ENCODE measurements around the gene KLHL29.

KLHL29 gene

DNA sequence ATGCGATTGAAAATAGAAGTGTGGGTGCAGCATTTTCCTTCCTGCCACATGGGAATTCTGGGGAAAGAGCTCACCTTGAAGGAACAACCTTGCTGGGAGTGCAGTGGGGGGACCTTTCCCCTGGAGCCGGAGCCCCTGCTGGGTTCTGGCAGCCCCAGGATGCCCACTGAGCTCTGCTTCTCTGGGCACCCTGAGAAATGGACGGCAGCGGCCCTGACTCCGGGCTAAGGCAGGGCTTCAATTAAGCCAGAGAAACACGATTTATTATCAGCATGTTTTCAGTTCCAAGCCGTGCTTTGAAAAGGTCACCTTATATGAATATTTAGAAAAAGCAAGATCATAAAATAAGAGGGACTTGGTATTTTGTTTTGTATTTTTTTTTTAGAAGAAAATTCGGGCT lies 68.5 kb downstream of the KLHL29 start:
- DNase-seq, result no peak

DNA sequence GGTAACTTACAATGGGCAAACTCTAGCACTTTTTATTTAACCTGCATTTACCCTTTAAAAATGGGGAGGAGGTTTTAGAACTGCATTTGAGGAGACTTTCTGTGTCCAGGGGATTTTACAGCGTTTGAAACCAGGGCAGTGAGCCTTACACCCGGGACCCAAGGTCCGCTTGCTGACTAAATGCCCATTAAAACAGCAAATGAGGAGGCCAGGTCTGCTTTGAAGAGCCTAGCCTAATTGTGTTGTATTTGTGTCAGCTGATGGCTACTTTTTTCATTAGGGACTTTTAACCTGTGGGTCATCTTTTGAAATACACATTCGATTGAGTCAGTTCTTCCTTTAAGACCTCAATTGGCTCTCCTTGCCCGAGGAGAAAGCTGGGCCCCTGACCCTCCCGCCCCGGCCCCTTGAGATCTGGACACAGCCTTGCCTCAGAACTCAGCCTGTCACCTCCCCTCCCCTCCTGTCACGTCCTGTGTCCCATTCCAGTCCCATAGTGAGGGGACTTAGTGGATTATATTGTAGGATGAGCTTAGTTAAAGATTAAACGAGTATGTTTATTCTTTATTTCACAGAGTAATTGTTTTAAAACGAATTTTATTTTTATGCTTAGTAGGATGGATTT lies 69.0 kb downstream of the KLHL29 start:
- DNase-seq, result no peak

DNA sequence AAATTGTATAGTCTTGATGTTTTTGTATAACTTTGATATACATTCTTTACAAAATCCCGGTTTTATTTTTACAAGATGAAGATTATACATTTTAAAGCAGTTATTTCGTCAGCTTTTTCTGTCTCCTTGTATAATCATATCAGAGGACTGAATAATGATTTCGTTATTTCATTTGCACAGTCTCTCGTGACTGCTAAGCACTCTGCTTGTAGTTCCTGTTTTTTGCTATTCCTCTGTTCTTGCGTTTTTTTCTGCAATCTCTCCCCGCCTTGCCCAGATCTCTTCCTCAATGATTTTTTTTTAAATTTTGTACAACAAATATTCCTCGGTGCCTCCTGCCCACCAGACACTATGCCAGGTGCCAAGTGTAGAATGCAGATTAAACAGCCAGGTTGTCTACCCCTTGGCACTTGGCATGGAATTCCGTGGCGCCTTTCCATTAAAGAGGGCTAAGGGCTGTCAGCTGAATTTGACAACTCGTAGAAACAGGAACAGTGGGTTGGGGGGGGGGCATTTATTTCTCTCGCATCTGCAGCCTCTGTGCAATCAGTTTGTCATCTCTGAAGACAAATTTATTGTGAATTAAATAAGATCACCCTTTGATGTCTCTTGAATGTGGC lies 69.6 kb downstream of the KLHL29 start:
- no peak for DNase-seq

DNA sequence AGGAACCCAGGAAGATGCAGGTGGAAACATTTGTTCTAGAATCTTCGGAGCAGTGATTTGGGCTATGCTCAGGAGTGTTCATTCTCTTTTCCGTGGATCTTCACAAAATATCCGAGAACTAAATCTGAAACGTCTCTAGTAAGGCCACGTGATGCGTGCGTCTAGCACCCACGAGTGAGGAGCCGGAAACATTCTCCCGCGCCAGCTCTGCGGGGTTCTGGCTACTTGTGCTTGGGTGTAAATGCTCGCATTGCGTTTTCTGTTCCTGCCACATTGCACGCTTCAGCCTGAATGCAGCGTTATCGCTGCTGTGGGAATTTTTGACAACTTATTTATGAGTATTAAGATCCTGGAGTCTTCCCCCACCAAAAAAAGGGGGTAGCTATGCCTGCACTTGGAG lies 71.4 kb downstream of the KLHL29 start:
- no peak for DNase-seq

DNA sequence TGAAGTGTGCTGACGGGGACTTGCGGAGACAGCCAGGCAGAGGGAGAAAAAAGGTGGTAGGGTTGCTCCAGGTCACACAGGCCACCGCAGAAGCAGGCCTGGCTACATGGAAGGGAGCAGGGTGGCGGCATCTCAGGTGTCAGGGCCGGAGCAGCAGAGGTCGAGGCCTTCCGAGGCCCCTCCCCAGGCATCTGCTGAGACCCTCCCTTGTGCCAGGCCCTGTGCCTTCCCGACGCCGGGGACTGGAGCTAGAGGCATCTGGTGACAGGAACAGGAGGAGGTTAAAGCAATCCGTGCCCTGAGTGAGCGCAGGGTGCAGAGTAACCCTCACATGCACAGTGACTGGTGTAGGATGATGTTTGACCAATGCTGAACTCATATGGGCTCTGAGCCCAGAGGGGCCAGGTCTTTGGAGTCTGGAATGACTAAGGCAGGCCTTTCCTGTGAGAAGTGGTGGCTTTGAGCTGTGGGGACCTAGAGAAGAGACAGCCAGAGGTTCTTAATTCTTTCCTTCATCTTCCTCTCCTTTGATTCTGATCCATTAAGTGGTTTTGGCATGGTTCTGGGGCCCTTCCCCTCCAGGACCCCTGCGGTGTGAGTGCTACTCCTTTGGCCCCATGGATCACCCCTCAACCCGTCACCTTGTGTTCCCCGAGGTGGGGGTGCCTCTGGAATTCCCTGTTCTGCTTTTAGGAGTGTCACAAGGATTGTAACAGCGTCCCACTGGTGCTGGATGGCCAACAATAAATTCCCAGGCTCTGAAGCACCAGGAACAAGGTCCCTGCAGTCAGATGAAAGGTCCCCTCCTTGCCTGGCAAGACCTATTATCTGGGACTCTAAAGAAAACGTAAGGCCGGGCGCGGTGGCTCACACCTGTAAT lies 72.1 kb downstream of the KLHL29 start:
- DNase-seq, result no peak

DNA sequence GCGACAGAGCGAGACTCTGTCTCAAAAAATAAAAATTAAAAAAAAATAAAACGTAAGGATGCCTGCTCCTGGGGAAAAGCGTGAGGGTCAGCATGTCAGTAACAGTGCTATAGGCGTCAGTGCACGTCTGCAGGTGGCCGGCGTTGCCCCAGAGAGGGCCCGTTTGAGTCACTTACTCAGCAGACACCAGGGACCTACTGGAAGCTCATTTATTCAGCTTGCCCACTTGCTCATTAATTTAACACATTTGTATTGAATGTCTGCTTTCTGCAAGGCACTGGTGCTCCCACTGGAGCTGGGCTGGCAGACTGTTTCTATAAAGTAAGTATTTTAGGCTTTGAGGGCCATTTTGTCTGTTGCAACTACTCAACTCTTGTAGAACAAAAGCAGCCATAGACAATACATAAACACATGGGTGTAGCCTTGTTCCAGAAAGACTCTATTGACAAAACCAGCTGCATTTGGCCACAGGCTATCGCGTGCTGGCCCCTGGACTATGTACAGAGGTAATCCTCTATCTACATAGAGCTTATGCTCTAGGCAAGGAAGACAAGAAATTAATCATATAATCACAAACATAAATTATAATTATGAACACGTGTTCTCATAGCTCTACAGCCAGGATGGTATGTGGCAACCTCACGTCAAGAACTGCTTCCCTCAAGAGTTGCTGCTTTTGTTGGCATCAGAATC lies 73.2 kb downstream of the KLHL29 start:
- DNase-seq, result no peak

DNA sequence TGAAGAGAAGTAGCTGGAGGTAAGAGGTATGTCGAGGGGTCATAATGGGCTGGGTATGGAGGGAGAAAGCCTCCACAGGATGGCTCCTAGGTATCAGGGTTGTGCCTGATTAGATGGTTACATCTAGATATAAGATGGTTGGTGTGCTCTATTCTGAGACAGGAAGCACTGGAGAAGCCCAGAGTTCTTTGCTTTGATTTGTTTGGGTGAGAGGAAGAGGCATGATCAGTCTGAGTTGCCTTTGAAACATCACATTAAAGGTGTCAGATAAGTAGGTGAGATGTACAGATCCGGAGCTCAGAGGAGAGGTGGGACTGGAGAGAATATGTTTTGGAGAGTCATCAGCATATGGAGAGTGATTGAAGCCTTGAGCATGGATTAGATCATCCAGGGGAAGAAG lies 74.1 kb downstream of the KLHL29 start:
- no peak for DNase-seq

DNA sequence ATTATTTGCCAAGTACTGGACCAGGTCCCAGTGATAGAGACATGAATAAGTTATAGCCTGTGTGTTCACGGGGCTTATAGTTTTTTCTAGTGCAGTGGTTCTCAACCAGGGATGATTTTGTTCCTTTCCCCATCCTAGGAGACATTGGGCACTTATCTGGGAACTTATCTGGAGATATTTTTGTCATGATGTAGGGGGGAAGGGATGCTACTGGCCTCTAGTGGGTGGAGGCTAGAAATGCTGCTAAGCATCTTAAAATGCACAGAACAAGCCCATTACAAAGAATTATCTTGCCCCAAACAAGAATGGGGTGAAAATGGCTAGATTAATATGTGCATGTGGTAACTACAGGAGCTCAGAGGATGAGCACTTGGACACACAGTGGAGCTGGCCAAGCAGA lies 75.2 kb downstream of the KLHL29 start:
- no peak for DNase-seq

DNA sequence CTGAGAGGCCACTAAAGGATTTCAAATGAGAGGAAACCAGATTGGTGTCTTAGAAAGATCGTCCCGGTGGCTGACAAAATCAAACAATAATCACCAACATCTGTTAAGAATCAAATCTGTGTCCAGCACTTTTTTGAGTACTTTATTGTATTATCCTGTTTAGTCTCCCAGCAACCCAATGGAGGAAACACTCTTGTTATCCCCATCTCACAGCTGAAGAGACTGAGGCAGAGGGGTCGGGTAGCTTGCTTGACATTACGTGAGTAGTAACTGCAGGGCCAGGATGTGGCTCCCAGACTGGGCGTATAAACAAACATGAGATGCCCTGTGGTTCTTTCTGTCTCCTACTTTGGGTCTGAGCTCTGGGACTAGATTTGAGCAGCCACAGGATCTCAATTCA lies 76.0 kb downstream of the KLHL29 start:
- no peak for DNase-seq

DNA sequence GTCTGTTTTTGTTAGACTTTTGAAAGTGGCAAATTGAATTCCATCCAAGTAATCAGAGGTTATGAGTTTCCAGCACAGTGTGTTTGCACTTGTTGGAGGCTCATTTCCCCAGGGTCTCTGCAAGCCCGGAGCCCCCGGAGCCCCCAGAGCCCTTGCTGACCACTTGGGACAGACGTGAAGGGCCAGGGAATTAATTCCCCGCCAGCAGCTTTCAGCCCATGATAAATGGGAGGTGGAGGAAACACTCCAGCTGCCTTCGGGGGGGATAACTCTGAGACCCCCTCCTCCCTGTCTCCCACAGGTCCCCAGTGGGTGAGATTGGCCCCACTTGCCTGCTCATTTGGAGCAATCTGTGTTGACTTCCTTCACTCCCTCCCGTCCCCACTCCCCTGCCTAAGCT lies 79.2 kb downstream of the KLHL29 start:
- DNase-seq, result no peak

DNA sequence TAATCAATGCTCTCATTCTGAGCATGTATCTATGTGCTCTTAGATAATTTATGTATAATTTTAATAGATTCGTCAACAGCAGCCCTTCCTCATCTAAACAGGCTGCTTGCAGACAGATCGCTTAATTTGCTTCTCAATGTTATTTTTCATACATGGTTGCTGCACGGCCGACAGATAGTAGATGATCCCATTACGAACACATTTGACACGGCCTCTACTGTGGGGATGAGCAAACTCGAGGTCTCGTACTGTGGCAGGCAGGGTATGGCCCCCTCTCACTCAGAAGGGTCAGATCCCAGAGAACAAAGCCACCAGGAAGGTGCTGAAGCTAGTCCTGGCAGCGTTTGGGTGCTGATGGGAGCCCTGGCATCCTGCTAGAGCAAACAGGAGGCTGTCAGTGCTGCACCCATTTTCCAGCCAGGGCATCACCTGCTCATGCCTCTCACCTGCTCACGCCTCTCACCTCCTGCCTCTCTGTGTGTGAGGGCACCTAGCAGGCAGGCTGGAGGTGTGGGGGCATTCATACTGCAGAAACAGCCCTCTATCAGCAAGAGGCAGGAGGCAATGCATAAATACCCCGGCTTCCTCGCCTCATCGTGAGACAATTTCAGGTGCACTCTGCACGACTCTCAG lies 80.0 kb downstream of the KLHL29 start:
- no peak for DNase-seq

DNA sequence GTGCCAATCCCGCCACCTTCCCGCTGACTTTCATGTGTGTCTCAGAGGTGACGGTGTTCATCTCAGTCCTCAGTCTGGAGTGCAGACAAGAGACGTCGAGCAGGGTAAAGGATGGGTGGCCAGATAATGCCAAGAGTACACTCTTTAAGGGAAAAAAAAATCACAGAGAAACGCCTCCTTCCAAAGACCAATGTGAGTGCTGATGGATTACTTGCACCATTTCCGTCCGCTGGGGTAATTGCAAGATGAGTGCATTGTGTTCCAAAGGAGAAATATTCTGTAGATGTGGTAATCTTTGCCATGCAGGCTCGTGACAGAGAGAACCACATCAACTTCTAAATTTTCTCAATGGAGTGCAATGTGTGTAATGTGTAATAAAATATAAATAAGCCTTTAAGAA lies 81.0 kb downstream of the KLHL29 start:
- no peak for DNase-seq

DNA sequence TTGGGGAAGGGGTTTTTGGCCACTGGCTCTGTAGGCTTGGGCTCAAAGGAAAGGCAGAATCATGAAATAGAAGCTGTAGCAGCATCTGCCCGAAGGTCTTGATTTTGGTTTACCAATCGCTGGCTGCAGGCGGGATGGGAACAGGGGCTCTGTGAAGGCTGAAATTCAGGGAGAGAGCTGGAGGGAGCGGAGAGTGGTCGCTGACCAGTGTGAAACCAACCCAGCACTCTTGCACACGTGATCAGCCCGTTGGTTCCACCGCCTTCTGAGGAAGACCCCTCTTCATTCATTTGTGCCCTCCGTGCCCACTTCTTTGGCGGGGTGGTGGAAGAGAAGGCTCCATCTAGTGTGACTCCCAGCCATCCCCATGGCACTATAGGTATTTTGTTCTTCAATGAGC lies 82.6 kb downstream of the KLHL29 start:
- no peak for DNase-seq

DNA sequence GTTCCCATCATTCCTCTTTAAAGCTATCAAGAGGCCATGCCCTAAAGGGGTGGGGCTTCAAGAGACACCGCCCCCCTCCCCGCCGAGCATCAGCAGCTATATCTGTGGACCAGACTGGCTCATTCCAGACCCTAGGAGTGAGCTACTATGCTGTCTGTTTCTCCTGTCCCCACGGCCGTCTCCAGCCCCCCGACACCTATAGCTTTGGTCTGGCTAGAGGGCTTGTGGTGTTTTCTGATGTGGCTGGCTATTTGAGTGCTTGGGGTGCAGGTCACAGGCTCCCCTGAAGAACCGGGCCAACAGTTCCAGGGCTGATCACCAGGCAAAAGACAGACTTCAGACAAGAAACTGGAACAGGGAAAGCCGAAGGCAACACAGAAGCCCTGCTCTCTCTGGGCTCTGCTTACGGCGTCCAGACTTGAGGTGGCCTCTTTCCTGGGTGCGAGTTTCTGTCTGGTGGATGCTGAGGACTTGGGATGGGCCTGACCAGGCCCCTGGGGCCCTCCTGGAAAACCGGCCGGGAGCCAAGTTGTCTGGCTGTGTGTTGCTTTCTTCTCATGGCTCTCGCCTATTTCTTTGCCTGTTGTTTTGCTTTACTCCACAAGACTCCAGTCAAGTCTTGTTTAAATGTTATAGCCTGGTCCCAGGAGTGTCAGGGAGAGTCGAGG lies 83.6 kb downstream of the KLHL29 start:
- DNase-seq, result no peak

DNA sequence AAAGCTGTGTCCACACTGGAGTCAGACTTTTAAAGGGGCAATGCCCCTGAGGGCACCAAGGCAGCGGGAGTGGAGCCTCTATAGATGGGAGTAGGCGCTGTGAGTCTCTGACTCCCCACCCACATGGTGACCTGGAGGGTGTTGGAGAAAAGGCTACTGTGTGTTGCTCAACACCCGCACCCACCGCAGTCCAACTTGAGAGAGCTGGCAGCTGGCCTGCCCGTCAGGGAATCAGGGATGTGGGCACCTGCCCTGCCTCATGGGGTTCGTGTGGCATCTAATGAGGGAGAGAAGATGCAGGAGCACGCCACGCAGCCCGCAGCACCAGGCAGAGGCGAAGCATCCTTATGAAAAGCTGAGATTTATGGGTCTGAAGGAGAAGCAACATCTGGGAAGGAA lies 84.2 kb downstream of the KLHL29 start:
- no peak for DNase-seq

DNA sequence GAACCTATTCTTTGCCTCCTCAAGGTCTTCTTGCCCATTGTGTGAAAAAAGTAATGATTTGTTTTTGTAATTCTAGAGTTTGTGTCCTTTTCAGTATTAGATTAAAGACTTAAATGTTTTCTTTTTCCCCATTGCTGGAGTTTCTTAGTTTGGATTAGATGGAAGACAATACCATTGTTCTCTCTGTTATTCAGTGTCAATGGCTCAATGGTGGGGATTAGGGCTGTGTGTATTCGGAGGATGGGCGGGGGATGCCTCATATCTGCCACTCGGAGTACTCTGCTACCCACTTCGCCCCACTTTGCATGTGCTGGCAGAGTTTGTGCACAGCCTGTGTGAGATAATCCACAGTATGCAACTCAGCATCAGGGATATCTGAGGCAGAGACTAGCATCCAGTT lies 90.1 kb downstream of the KLHL29 start:
- DNase-seq, result no peak

DNA sequence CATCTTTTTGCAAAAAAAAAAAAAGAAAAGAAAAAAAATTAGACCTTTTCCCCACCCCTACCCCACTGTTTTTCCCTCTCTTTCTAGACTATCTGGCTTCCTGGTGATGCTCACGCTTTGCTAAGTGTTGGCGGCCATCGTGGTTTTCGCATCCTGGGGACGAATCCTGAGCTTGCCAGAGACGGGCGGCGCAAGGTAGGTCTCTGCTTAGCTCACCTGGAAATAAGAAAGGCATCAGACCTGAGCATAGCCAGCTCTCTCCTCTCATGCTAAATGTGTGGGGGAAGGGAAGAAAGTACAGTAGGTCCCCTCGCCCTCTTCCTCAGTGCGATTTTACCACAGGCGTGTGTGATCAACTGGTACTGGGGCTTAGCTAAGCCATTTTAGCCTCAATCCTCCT lies 90.5 kb downstream of the KLHL29 start:
- no peak for DNase-seq

DNA sequence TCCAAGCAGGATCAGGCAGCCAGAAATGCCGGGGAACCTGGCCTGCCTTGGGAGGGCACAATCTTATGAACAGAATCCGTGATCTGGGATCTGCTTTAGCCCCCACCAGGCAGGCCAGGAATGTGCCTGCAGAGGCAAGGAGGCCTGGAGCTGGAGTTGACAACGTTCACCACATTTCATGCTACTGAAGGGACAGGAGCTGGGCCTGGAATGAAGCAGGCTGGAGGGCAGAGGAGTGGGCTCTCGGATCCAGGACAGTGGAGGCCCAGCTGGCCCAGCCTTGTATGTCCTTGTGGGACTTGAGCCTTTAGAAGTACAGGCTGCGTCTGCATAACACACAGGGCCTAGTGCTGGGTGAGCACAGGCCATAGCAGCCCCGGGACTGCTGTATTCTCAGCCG lies 91.8 kb downstream of the KLHL29 start:
- no peak for DNase-seq

DNA sequence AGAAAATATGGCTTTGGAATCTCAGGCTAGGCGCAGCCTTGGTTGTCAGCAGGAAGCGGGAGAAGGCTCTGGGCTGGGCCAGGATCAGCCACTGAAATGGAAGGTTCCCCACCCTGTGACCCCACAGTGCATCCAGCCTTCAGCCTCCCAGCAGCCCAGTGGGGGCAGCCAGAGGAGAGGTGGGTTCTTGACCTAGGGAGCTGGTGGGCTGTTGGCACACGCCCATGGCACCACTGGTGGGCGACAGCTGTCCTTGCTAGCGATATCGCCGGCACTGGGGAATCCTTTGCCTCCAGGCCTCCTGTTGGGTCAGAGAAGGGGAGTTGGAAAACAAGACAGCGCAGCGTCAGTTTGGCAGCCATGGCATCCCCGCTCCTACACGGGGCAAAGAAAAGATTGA lies 92.4 kb downstream of the KLHL29 start:
- DNase-seq, result no peak

DNA sequence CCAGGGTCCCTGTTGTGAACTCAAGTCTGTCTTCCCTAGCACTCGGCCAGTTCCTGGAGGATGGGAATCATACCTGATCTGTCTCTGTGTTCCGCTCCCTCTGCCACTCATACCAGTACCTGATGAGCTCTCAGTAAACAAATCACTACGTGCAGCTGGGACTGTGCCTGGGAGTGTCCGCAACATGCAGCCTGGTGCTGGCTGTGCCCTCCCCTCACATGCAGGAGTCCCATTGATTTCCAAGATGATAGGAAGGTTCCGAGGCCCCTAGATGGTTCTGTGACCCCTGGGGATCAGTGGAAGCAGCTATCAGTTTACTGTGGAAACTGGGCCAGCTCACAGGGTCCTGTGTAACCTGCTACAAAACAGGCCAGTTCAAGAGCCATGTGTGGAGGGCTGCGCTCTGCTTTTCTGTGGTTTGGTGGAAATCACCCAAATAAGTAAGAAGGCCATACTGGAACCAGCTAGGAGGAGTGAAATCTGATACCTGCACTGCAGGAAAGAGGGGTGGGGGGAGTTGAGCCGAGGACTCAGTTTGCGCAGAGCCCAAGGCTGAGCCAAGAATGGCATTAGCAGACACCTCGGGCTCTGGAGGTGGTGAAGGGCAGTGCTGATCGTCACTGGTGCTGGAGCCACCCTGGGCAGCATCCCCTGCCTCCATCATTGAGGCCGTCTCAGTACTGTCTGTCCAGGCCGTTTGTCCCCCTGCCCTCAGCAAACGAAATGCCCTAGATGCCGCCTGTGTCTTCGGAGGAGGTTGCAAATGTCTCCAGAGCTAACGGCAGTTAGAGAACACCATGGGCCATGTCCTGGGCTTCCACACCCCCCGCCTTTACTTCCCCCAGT lies 93.3 kb downstream of the KLHL29 start:
- no peak for DNase-seq

DNA sequence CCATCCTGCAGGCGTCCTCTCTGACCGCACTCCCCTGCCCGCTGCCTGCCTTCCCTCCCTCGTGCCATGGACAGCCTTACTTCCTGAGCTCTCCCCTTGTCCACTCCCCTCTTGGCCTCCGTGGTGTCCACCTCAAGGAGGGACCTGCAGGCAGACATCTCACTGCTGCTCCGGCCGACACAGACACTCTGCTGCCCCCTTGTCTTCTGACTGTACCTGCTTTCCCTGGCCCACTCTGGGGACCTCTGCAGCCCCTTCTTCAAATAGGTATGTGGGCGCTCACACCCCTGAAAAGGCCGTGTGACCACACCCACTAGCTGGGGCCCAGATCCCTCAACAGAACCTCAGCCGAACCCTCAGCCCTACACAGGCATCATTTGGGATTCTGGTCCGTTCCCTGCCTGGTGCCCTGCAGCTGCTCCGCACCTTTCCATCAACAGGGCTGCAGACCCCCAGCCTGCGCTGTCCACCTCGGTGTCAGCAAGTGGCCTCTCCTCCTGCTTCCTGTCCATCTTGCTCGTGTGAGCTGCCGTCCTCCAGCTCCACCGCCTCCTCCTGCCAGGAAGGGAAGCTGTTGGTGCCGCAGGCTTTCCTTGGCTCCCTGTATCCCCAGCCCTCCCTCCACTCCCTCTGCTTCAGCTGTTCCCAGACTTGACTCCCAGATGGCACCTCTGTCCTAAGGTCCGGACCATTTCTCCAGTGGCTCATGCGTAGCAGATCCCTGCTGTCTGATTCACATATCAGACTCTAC lies 94.1 kb downstream of the KLHL29 start:
- no peak for DNase-seq

Measured in activated T-cell treated with anti-CD3 and anti-CD28 coated beads, Interleukin-2, amount 50 U/mL, for 1 hour (primary cell).